SK-N-SH (cell line): Measurements from ENCODE around the gene DDX42.

ENCODE experiments used
- NFIC ChIP-seq: IDR thresholded peaks from 2 replicates; pipeline ENCODE4 v1.4.0; 2012; ENCODE audit warnings: borderline replicate concordance
- RCOR1 ChIP-seq: fragments of 150-350 bp; IDR thresholded peaks from 2 replicates; pipeline ENCODE4 v1.6.1; 2017; ENCODE audit warnings: antibody characterized with exemption, low read length
- TF ChIP-seq, protein P1 (sequence below): fragments of 200-600 bp; sonication (generic); IDR thresholded peaks from 2 replicates; pipeline ENCODE4 v1.6.1; 2017; ENCODE audit warnings: antibody characterized with exemption, mild to moderate bottlenecking, moderate library complexity

DNA sequence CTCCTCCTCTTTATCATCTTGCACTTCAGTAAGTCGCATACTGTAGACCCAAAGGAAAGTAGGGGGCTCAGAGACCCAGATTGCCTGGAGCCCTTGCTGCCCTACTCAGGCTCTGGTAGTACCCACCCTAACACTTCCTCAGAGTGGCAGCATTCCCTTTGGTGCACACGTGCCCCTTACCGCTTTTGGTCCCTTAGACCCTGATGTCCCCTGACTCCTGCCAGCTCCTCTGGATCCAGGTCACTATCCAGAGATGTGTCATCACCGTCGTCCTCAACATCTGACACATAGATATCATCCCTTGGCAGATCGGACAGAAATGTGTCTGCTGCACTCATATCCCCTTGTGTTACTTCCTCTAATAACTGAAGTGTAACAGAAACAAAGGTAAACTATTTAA lies 47.8 kb downstream of the DDX42 start:
- TF ChIP-seq NFIC, result no peak
- TF ChIP-seq, protein P1, sequence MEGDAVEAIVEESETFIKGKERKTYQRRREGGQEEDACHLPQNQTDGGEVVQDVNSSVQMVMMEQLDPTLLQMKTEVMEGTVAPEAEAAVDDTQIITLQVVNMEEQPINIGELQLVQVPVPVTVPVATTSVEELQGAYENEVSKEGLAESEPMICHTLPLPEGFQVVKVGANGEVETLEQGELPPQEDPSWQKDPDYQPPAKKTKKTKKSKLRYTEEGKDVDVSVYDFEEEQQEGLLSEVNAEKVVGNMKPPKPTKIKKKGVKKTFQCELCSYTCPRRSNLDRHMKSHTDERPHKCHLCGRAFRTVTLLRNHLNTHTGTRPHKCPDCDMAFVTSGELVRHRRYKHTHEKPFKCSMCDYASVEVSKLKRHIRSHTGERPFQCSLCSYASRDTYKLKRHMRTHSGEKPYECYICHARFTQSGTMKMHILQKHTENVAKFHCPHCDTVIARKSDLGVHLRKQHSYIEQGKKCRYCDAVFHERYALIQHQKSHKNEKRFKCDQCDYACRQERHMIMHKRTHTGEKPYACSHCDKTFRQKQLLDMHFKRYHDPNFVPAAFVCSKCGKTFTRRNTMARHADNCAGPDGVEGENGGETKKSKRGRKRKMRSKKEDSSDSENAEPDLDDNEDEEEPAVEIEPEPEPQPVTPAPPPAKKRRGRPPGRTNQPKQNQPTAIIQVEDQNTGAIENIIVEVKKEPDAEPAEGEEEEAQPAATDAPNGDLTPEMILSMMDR, result no peak
- no peak for TF ChIP-seq RCOR1
